Kidney (tissue), 14 donors: ENCODE measurements around the gene DTX1. TPM values are rescaled to one million over a fixed set of nuclear protein-coding genes. Genes with fewer than 3 reads are reported as not detected.

Source experiments
- DNase-seq, 5 donors: peaks; one replicate each; pipeline ENCODE4 v3.0.0-alpha.2; 2013 to 2020
- FAIRE-seq: peaks from 2 replicates; lab custom pipeline; 2012; peaks lifted over from hg19 to GRCh38; lab: Jason Lieb, UNC
- H3K27ac ChIP-seq, 2 donors: one replicate each; pipeline ENCODE4 v1.7.0; 2013; ENCODE audit warnings: low read depth in 2 of 2, low read length in 2 of 2, inconsistent platforms in 1 of 2
- H3K27me3 ChIP-seq: one replicate; pipeline ENCODE4 v1.7.1; 2013; ENCODE audit warnings: low read length, inconsistent platforms; ENCODE audit not compliant: control insufficient read depth, insufficient read depth
- H3K36me3 ChIP-seq, 3 donors: one replicate each; pipeline versions ENCODE4 v1.7.0 to v1.7.1; 2013; ENCODE audit warnings: low read length in 3 of 3, control low read depth in 1 of 3, inconsistent platforms in 1 of 3; ENCODE audit not compliant: insufficient read depth in 3 of 3, control insufficient read depth in 2 of 3
- H3K4me1 ChIP-seq, 3 donors: one replicate each; pipeline versions ENCODE4 v1.7.0 to v1.7.1; 2013; ENCODE audit warnings: low read length in 3 of 3, inconsistent platforms in 1 of 3, low read depth in 1 of 3; ENCODE audit not compliant: control insufficient read depth in 2 of 3, insufficient read depth in 2 of 3
- H3K4me3 ChIP-seq, 3 donors: one replicate each; pipeline versions ENCODE4 v1.7.0 to v1.8.1; 2013; ENCODE audit warnings: low read length in 3 of 3, control low read depth in 1 of 3, inconsistent platforms in 1 of 3
- H3K9ac ChIP-seq, 3 donors: one replicate each; pipeline versions ENCODE4 v1.7.0 to v1.7.1; 2013; ENCODE audit warnings: low read length in 3 of 3, control low read depth in 1 of 3, inconsistent platforms in 1 of 3
- H3K9me3 ChIP-seq, 3 donors: one replicate each; pipeline versions ENCODE4 v1.7.0 to v1.7.1; 2013; ENCODE audit warnings: low read length in 3 of 3, control low read depth in 1 of 3, inconsistent platforms in 1 of 3; ENCODE audit not compliant: control insufficient read depth in 2 of 3, insufficient read depth in 1 of 3
- intact Hi-C: fragments of 100-400 bp; cut with DNase I; formaldehyde crosslinking; loops from one replicate; pipeline ENCODE4 v1.11.1; 2022
- polyA plus RNA-seq: library from polyadenylated mRNA; stranded (reverse); fragments of 350-450 nt; fragmentation: Illumina TruSeq; extraction: RNeasy Lipid Tissue Mini Kit (QIAGEN cat#74804); gene quantifications from one replicate; pipeline ENCODE4 v1.2.3, GENCODE V29; 2014; ENCODE audit warnings: low read depth, low replicate concordance; ENCODE audit not compliant: insufficient read depth
- total RNA-seq: library from RNA; stranded (reverse); fragmentation: NEBNext Ultra II Directional; extraction: Animal tissue kit (Norgen Biotek cat#: 25700); gene quantifications from one replicate; pipeline ENCODE4 v1.2.1, GENCODE V29; 2021
- TF ChIP-seq, protein P1 (sequence below): IDR thresholded peaks from 3 replicates; pipeline ENCODE4 v1.5.1; 2012; ENCODE audit warnings: mild to moderate bottlenecking, moderate library complexity, borderline replicate concordance; ENCODE audit not compliant: insufficient read depth; ENCODE audit errors: extremely low read depth
- donor health status: control.
- donor health status: control.
- donor health status: control.
- donor health status: control.
- donor health status: control.
- donor health status: DM: yes; HTN: yes; CAD: no.
- donor health status: Normal renal cell carcinoma (clear cell type).

DTX1 gene
- total and polyA plus RNA-seq, 2 donors from 2014 or later, result 4.9 to 7.3 TPM

DNA sequence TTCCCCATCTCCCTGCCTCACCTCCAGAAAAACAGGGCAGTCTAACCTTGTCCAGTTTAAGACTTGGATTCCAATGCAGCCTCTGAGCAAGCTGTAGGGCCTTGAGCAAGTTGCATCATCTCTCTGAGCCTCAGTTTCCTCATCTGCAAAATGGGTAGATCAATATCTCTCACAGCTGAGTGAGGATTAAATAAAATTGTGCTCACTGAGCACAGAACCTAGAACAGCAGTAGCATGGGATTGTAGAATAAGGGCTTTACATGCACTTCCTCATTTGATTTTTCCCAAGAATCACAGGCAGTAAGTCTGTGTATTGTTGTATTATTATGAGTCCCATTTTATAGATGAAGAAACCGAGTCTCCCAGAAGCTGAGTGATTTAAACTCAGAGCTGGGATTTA, 2.0 kb downstream of the DTX1 start:
- Histone ChIP-seq H3K27ac (no peak overlapping the region), H3K4me1 (no peaks in the 10 kb centered on the region), H3K27me3 (no peaks in the 10 kb centered on the region), H3K9me3 (no peaks in the 10 kb centered on the region), H3K9ac (no peak overlapping the region), H3K4me3 (no peak overlapping the region), H3K36me3 (no peaks in the 10 kb centered on the region)
- intact Hi-C loops, result no loop called here
- TF ChIP-seq, protein P1, sequence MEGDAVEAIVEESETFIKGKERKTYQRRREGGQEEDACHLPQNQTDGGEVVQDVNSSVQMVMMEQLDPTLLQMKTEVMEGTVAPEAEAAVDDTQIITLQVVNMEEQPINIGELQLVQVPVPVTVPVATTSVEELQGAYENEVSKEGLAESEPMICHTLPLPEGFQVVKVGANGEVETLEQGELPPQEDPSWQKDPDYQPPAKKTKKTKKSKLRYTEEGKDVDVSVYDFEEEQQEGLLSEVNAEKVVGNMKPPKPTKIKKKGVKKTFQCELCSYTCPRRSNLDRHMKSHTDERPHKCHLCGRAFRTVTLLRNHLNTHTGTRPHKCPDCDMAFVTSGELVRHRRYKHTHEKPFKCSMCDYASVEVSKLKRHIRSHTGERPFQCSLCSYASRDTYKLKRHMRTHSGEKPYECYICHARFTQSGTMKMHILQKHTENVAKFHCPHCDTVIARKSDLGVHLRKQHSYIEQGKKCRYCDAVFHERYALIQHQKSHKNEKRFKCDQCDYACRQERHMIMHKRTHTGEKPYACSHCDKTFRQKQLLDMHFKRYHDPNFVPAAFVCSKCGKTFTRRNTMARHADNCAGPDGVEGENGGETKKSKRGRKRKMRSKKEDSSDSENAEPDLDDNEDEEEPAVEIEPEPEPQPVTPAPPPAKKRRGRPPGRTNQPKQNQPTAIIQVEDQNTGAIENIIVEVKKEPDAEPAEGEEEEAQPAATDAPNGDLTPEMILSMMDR, result no peak
- no peak for DNase-seq
- FAIRE-seq, result no peak

DNA sequence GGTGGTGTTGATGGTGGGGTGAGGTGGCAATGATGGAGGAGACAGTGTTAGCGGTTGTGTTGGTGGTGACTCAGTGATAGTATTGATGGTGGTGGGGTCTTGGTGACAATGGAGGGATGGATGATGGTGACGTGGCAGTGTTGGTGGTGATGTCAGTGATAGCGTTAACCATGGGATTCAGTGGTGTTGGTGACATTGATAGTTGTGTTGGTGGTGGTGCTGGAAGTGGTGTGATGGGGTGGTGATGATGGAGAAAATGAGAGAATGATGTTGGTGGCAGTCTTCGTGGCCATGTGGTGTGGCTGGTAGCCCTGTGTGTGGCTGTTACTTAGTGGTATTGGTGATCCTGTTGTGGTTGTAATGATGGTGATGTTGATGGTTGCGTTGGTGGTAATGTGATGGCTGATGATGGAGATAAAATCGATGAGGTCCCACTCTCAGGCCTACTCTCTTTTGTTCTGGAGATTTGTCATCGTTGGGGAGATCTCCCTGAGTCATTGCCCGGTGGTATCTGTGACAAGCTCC, 2.6 kb downstream of the DTX1 start:
- Histone ChIP-seq H3K27me3 (no peaks in the 10 kb centered on the region), H3K9ac (no peak overlapping the region), H3K36me3 (no peaks in the 10 kb centered on the region), H3K4me1 (no peaks in the 10 kb centered on the region), H3K27ac (no peak overlapping the region), H3K9me3 (no peaks in the 10 kb centered on the region), H3K4me3 (no peak overlapping the region)
- FAIRE-seq (no peak), DNase-seq (no peak)
- intact Hi-C loops, result no loop called here
- TF ChIP-seq, protein P1, result no peak

DNA sequence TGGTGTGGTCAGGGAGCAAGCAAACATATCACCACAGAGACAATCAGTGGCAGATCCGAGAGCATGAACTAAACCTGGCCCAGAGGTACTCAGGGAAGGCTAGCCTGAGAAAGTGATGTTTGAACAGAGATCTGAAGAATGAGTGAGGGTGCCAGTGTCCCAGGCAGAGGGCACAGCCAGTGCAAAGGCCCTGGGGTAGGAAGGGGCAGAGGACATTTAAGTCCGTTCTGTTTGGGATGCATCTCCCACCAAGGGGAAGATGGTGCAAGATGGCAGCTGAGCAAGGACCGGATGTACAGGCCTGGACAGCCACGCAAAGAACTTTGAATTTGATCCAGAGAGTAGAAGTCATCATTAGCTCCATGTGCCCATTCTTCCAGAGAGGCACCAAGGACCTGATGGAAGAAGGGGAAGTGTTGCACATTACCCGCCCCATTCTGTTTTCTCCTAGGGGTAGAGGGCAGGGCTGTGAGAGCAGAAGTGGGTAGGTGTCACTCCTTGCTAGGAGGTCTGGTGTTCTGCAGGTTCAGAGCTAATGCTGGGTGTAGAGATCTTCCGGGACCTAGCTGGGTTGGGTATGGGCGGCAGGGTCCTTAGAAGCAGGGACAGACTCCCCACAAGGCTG, 3.9 kb downstream of the DTX1 start:
- Histone ChIP-seq H3K9me3 (no peaks in the 10 kb centered on the region), H3K27ac (no peak overlapping the region), H3K9ac (no peak overlapping the region), H3K4me1 (no peaks in the 10 kb centered on the region), H3K36me3 (no peaks in the 10 kb centered on the region), H3K27me3 (no peaks in the 10 kb centered on the region), H3K4me3 (no peak overlapping the region)
- TF ChIP-seq, protein P1, result no peak
- no peak for DNase-seq
- no peak for FAIRE-seq
- intact Hi-C loops, result no loop called here
